CD4-positive, alpha-beta T cell treated with Interleukin-17A for 1 hour (primary cell): Measurements from ENCODE around the gene LLPH.

Experiments used
- DNase-seq: peaks from one replicate; pipeline ENCODE4 v3.0.0-alpha.2; 2020

LLPH gene

GRCh38 chr12:66141299-66141698 is 10.7 kb upstream of the LLPH start:
- no peak for DNase-seq

- no peak for DNase-seq
Measured at GRCh38 chr12:66140731-66141130, 10.2 kb upstream of the LLPH start.

GRCh38 chr12:66139328-66139727 is 8.8 kb upstream of the LLPH start:
- no peak for DNase-seq

GRCh38 chr12:66137937-66138336 is 7.4 kb upstream of the LLPH start:
- DNase-seq = no peak

GRCh38 chr12:66132408-66132807 is 1.9 kb upstream of the LLPH start:
- DNase-seq = no peak

- DNase-seq = peak; percentile 8
Measured at GRCh38 chr12:66131067-66131688, 628 bp upstream of the LLPH start.

GRCh38 chr12:66129934-66130266 is 650 bp downstream of the LLPH start:
- peak; percentile 10 for DNase-seq

GRCh38 chr12:66127650-66128049 is 2.9 kb downstream of the LLPH start:
- no peak for DNase-seq

- DNase-seq = no peak
Measured at GRCh38 chr12:66120477-66120876, 10.1 kb downstream of the LLPH start.

- no peak for DNase-seq
Measured at GRCh38 chr12:66119870-66120241, 10.7 kb downstream of the LLPH start.

- no peak for DNase-seq
Measured at GRCh38 chr12:66119229-66119869, 11.2 kb downstream of the LLPH start.

GRCh38 chr12:66118240-66118891 is 12.2 kb downstream of the LLPH start:
- DNase-seq = no peak

GRCh38 chr12:66117242-66117641 is 13.3 kb downstream of the LLPH start:
- no peak for DNase-seq

GRCh38 chr12:66115071-66115600 is 15.4 kb downstream of the LLPH start:
- no peak for DNase-seq

- no peak for DNase-seq
Measured at GRCh38 chr12:66113471-66113870, 17.1 kb downstream of the LLPH start.

- no peak for DNase-seq
Measured at GRCh38 chr12:66111605-66112004, 18.9 kb downstream of the LLPH start.

GRCh38 chr12:66109056-66109455 is 21.5 kb downstream of the LLPH start:
- DNase-seq = no peak

GRCh38 chr12:66108386-66108785 is 22.2 kb downstream of the LLPH start:
- no peak for DNase-seq

- peak; percentile 83 for DNase-seq
Measured at GRCh38 chr12:66107451-66107915, 23.1 kb downstream of the LLPH start.

GRCh38 chr12:66103016-66103913 is 27.3 kb downstream of the LLPH start:
- no peak for DNase-seq

GRCh38 chr12:66092559-66093269 is 37.8 kb downstream of the LLPH start:
- no peak for DNase-seq

GRCh38 chr12:66090157-66090556 is 40.4 kb downstream of the LLPH start:
- DNase-seq = no peak
